HCT116 (cell line): ENCODE results near the gene CCDC127. TPM values are rescaled to one million over a fixed set of nuclear protein-coding genes. Genes with fewer than 3 reads are reported as not detected.

Experiments used
- ATAC-seq: fragments of 200-7000 bp; cut with Tn5 transposase; 2 replicates; pipeline ENCODE4 v1.9.1; 2020; ENCODE audit warnings: mild to moderate bottlenecking, moderate library complexity
- BruUV-seq: library from RNA; stranded (reverse); fragments of 400-500 nt; replicated peaks from 2 replicates; lab custom pipeline; 2021; lab: Mats Ljungman, UMichigan
- CTCF ChIA-PET: fragments of 300-600 bp; sonication (Branson Sonifier 250); formaldehyde crosslinking; loops from one replicate; lab custom pipeline; 2021; ENCODE audit warnings: antibody characterized with exemption; lab: Charles Lee
- POLR2A ChIA-PET: fragments of 300-600, 350-600 bp; sonication (Branson Sonifier 250); formaldehyde crosslinking; loops from one replicate; lab custom pipeline; 2021; ENCODE audit warnings: antibody characterized with exemption; lab: Charles Lee
- RAD21 ChIA-PET, 2 experiments: fragments of 300-600 bp; sonication (Branson Sonifier 250); formaldehyde crosslinking; loops; one replicate each; lab custom pipeline; 2023; ENCODE audit warnings: low total read pairs in 2 of 2; ENCODE audit not compliant: uncharacterized antibody in 2 of 2, unreplicated experiment in 2 of 2, low non-redundant PET in 1 of 2; lab: Charles Lee
- DNase-seq: peaks from one replicate; pipeline ENCODE4 v3.0.0-alpha.2; 2010; ENCODE audit warnings: low read depth, low spot score
- H2AFZ ChIP-seq: fragments of 200-600 bp; shearing (Covaris generic), sonication (generic); 2 replicates; pipeline ENCODE4 v1.6.1; 2017; ENCODE audit warnings: low read depth, mixed run types, mixed read lengths, antibody characterized with exemption, low read length; ENCODE audit not compliant: poor library complexity, severe bottlenecking
- H3K27ac ChIP-seq: 2 replicates; pipeline ENCODE4 v1.5.1; 2012; ENCODE audit warnings: low read depth, low read length
- H3K27me3 ChIP-seq: fragments of 200-600 bp; sonication (generic); 2 replicates; pipeline ENCODE4 v1.6.1; 2016; ENCODE audit warnings: mixed run types, low read length, mixed read lengths; ENCODE audit not compliant: insufficient read depth
- H3K36me3 ChIP-seq, 2 experiments: fragments of 200-500 bp in 1 of 2; fragments of 200-600 bp in 1 of 2; sonication (Bioruptor generic) in 1 of 2; sonication (generic) in 1 of 2; 2 replicates each; pipeline versions ENCODE4 v1.5.1 to v1.6.1; 2014 to 2016; ENCODE audit warnings: low read length in 2 of 2, inconsistent platforms in 1 of 2, mixed read lengths in 1 of 2, mixed run types in 1 of 2; ENCODE audit not compliant: insufficient read depth in 2 of 2, control insufficient read depth in 1 of 2
- H3K4me1 ChIP-seq, 2 experiments: fragments of 200-600 bp in 1 of 2; sonication (generic) in 1 of 2; 2 replicates each; pipeline versions ENCODE4 v1.5.1 to v1.6.1; 2012 to 2017; ENCODE audit warnings: low read length in 2 of 2, inconsistent platforms in 1 of 2, mild to moderate bottlenecking in 1 of 2, mixed read lengths in 1 of 2, mixed run types in 1 of 2, moderate library complexity in 1 of 2; ENCODE audit not compliant: insufficient read depth in 2 of 2, control insufficient read depth in 1 of 2
- H3K4me2 ChIP-seq: fragments of 200-600 bp; sonication (generic); 2 replicates; pipeline ENCODE4 v1.6.1; 2017; ENCODE audit warnings: mixed run types, low read length, mixed read lengths
- H3K4me3 ChIP-seq, 2 experiments: fragments of 200-600 bp in 1 of 2; sonication (generic) in 1 of 2; replicated peaks in 1 of 2; 2 replicates each; pipeline ENCODE4 v1.5.1; 2011 to 2016; ENCODE audit warnings: low read length in 2 of 2, control low read depth in 1 of 2, low read depth in 1 of 2, mild to moderate bottlenecking in 1 of 2, mixed read lengths in 1 of 2, mixed run types in 1 of 2
- H3K79me2 ChIP-seq: fragments of 200-600 bp; sonication (generic); 2 replicates; pipeline ENCODE4 v1.6.1; 2017; ENCODE audit warnings: mild to moderate bottlenecking, mixed run types, low read length, moderate library complexity, mixed read lengths; ENCODE audit not compliant: insufficient read depth
- H3K9ac ChIP-seq: fragments of 200-600 bp; sonication (generic); 2 replicates; pipeline ENCODE4 v1.6.1; 2016; ENCODE audit warnings: low read length, mixed read lengths
- H3K9me2 ChIP-seq: fragments of 200-600 bp; sonication (generic), shearing (Covaris generic); 2 replicates; pipeline ENCODE4 v1.6.1; 2017; ENCODE audit warnings: mixed run types, mild to moderate bottlenecking, moderate library complexity; ENCODE audit not compliant: insufficient read depth
- H3K9me3 ChIP-seq, 2 experiments: fragments of 200-500 bp in 1 of 2; fragments of 200-600 bp in 1 of 2; sonication (Bioruptor generic) in 1 of 2; sonication (generic) in 1 of 2; 2 replicates each; pipeline ENCODE4 v1.6.1; 2014 to 2017; ENCODE audit warnings: low read length in 2 of 2, mixed read lengths in 2 of 2, inconsistent platforms in 1 of 2, low read depth in 1 of 2, mild to moderate bottlenecking in 1 of 2, mixed run types in 1 of 2, moderate library complexity in 1 of 2; ENCODE audit not compliant: control insufficient read depth in 1 of 2, insufficient read depth in 1 of 2
- H4K20me1 ChIP-seq: fragments of 200-600 bp; sonication (generic), shearing (Covaris generic); 2 replicates; pipeline ENCODE4 v1.6.1; 2017; ENCODE audit warnings: mixed run types, mild to moderate bottlenecking, moderate library complexity; ENCODE audit not compliant: insufficient read depth
- ATF3 ChIP-seq: IDR thresholded peaks from 2 replicates; pipeline ENCODE4 v1.6.1; 2012
- CBX3 ChIP-seq: IDR thresholded peaks from 2 replicates; pipeline ENCODE4 v1.6.1; 2012; ENCODE audit warnings: low read depth
- CTCF ChIP-seq, 3 experiments: fragments of 200-600 bp in 1 of 3; sonication (generic) in 1 of 3; IDR thresholded peaks in 2 of 3; conservative IDR thresholded peaks in 1 of 3; 2 replicates each; pipeline ENCODE4 v1.5.1; 2012 to 2017; ENCODE audit warnings: low read depth in 2 of 3, low read length in 2 of 3, antibody characterized with exemption in 1 of 3, borderline replicate concordance in 1 of 3, control low read depth in 1 of 3, mild to moderate bottlenecking in 1 of 3, mixed read lengths in 1 of 3, mixed run types in 1 of 3, moderate library complexity in 1 of 3; ENCODE audit not compliant: insufficient read depth in 1 of 3
- EGR1 ChIP-seq: IDR thresholded peaks from 2 replicates; pipeline ENCODE4 v1.6.1; 2012; ENCODE audit warnings: low read depth
- MAX ChIP-seq: IDR thresholded peaks from 2 replicates; pipeline ENCODE4 v1.6.1; 2012
- POLR2AphosphoS5 ChIP-seq: IDR thresholded peaks from 2 replicates; pipeline ENCODE4 v1.6.1; 2011; ENCODE audit warnings: mild to moderate bottlenecking, low read depth, low read length, moderate library complexity
- REST ChIP-seq: IDR thresholded peaks from 2 replicates; pipeline ENCODE4 v1.6.1; 2012; ENCODE audit warnings: low read depth
- intact Hi-C: fragments of 100-400 bp; cut with micrococcal nuclease; formaldehyde crosslinking; loops from 2 replicates; pipeline ENCODE4 v1.10.0; 2022
- total RNA-seq: library from RNA; stranded (reverse); gene quantifications from one replicate; pipeline ENCODE4 v1.2.1, GENCODE V29; 2021; ENCODE audit not compliant: unreplicated experiment

CCDC127 gene
- total RNA-seq, 1 experiment from 2014 or later: 5.1 TPM

- POLR2A ChIA-PET: no interaction called here
- Histone ChIP-seq H3K4me1 (no peaks in the 10 kb centered on the region), H3K79me2 (no peaks in the 10 kb centered on the region)
- TF ChIP-seq EGR1: no peak
- TF ChIP-seq CTCF (IDR thresholded peaks at IDR 0.05 in 2 of 3, conservative IDR thresholded peaks at IDR 0.05 in 1 of 3; ENCODE audit: borderline replicate concordance in 1 of 3, insufficient read depth in 1 of 3, low read depth in 2 of 3, low read length in 2 of 3): no peak
- no peak for TF ChIP-seq CBX3
- TF ChIP-seq REST: no peak
- TF ChIP-seq ATF3: no peak
- TF ChIP-seq MAX: no peak
- no peak for TF ChIP-seq POLR2AphosphoS5
- TF ChIP-seq, all 23 proteins: peak for 0
- Histone ChIP-seq H3K4me3 (no peak overlapping the region), H4K20me1 (no peaks in the 10 kb centered on the region), H3K36me3 (no peaks in the 10 kb centered on the region), H3K27me3 (no peaks in the 10 kb centered on the region), H3K9me3 (no peaks in the 10 kb centered on the region), H3K9me2 (no peaks in the 10 kb centered on the region), H3K9ac (no peak overlapping the region), H3K4me2 (no peak overlapping the region), H3K27ac (no peak overlapping the region), H2AFZ (no peak overlapping the region)
- DNase-seq (no peak), ATAC-seq (no peak)
- ChIA-PET CTCF (no interaction called here), RAD21 (no interaction called here)
- intact Hi-C loops: no loop called here
- BruUV-seq: no TSS peak
These were observed 56.2 kb downstream of the CCDC127 start for GRCh38 chr5:161803-162110.
